ENCODE measurements around the gene SMIM21. TPM values are rescaled to one million over a fixed set of nuclear protein-coding genes. Genes with fewer than 3 reads are reported as not detected.

Gene SMIM21
- total RNA-seq, 1 donor from 2014 or later: not detected

- no peak overlapping the region for H3K27ac Mint-ChIP-seq (ENCODE audit: unreplicated experiment)
Measured at GRCh38 chr18:75360215-75360614, 67.3 kb downstream of the SMIM21 start.

More at GRCh38 chr18:75360215-75360614, 67.3 kb downstream of the SMIM21 start:
- Mint-ChIP-seq H3K36me3 (ENCODE audit: low read depth) (peaks cover 5% of the 10 kb centered on the region), H3K4me1 (peaks cover 4% of the 10 kb centered on the region), H3K4me3 (no peak overlapping the region), H3K9me3 (peaks cover 9% of the 10 kb centered on the region), H3K27me3 (ENCODE audit: low read depth) (peaks cover 16% of the 10 kb centered on the region)
- no peak for TF ChIP-seq CTCF (conservative IDR thresholded peaks at IDR 0.05)
- no peak for DNase-seq (ENCODE audit: low read depth, low spot score)

Other genes starting within 250 kb of the SMIM21 start
- gene PTGR3, start 218.6 kb downstream of the SMIM21 start, total RNA-seq: 9.2 and 12.1 TPM in 2 replicates
- gene TSHZ1, start 216.9 kb downstream of the SMIM21 start, total RNA-seq: 6.7 and 6.9 TPM in 2 replicates

All from neural crest cell (in vitro differentiated cells).